Parietal lobe (tissue), 1 donor: ENCODE measurements around the gene ZNF138. TPM values are rescaled to one million over a fixed set of nuclear protein-coding genes. Genes with fewer than 3 reads are reported as not detected.

Experiments
- total RNA-seq: library from RNA; depleted of rRNA; stranded (reverse); fragments of >200 nt; gene quantifications from one replicate; pipeline ENCODE4 v1.2.3, GENCODE V29; 2014

Gene ZNF138
- total RNA-seq, result 102 TPM

DNA sequence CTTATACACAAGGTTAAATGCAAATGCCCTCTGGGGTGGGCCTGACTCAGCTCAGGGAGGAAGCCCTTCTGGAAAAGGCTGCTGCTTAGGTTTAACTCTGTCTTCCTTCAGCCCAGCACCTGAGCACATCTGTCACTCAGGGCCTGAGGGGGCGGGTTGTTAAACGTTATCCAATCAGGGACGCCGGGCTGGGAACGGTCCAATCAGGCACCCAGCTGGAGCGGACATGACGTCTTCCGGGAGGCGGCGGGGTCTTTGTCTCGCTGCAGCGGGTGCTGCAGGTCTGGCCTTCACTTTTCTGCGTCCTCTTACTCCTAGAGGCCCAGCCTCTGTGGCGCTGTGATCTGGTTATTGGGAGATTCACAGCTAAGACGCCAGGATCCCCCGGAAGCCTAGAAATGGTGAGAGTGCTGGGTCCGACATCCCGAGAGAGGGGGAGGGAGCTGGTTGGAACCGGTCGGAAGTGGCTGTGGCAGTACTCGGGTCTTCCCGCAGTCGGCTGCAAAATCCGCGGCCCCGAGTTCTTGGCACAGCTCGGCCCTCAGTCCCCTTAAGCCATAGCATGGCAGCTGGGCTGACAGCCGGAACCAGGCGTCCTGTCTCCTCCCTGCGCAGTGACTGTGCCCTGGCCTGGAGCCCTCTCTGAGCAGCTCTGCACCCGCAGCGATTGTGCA lies at the start of gene ZNF138:
ZNF138 (plus strand) TSS at position 258 of the 674 bp plus-strand sequence; CDS start at position 399, 141 bp downstream.

Other genes with a start within 250 kb of the ZNF138 start
- gene ZNF680, start 231.4 kb upstream of the ZNF138 start, total RNA-seq, result 82.3 TPM
- gene ZNF107, start 128.3 kb upstream of the ZNF138 start, total RNA-seq, result 16.9 TPM
- 63.2 TPM for gene ZNF273, start 108.8 kb downstream of the ZNF138 start, total RNA-seq
- 103 TPM for gene ZNF117, start 196.6 kb downstream of the ZNF138 start, total RNA-seq
- gene ERV3-1, start 212.3 kb downstream of the ZNF138 start, total RNA-seq, result 82.9 TPM